SU-DHL-6 (cell line): ENCODE data around the gene MTHFSD.

ENCODE experiments used
- CTCF ChIP-seq: fragments of 200-600 bp; sonication (generic); IDR thresholded peaks from one replicate; pipeline ENCODE4 v1.5.1; 2017; ENCODE audit warnings: antibody characterized with exemption, mild to moderate bottlenecking, low read length, moderate library complexity; ENCODE audit not compliant: insufficient read depth, poor library complexity, severe bottlenecking
- EZH2phosphoT487 ChIP-seq: fragments of 200-600 bp; sonication (generic), shearing (Covaris generic); conservative IDR thresholded peaks from 2 replicates; pipeline ENCODE4 v1.6.1; 2018; ENCODE audit warnings: mild to moderate bottlenecking, antibody characterized with exemption, low read length, moderate library complexity, mixed read lengths

- no peak for TF ChIP-seq CTCF
- no peak for TF ChIP-seq EZH2phosphoT487
These were observed 50.5 kb downstream of the MTHFSD start for GRCh38 chr16:86504315-86505184.
